ENCODE data around the gene SYP.

The SYP gene

GRCh38 chrX:49199906-49200771, at the start of gene SYP:
Gene SYP (minus strand): TSS chrX:49200193. CDS start chrX:49200186, 7 bp downstream.
- DNase-seq = peak; percentile 87

DNA sequence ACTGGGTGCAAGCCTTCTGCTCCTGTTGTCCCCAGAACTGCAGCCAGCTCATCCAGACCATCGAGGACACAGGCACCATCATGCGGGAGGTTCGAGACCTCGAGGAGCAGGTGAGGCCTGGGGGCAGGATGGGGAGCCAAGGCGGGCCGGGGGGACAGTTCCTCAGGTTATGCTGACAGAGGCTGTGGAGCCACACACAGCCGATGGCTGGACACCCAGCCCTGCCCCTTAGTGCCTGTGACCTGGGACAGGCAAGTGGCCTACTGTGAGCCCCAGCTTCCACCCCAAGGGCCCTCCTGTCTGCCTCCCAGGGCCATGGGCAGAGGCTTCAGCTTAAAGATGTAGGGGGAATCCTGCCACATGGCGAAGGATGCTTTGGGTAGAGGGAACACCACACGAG, 49.6 kb upstream of the SYP start:
- no peak for DNase-seq

DNA sequence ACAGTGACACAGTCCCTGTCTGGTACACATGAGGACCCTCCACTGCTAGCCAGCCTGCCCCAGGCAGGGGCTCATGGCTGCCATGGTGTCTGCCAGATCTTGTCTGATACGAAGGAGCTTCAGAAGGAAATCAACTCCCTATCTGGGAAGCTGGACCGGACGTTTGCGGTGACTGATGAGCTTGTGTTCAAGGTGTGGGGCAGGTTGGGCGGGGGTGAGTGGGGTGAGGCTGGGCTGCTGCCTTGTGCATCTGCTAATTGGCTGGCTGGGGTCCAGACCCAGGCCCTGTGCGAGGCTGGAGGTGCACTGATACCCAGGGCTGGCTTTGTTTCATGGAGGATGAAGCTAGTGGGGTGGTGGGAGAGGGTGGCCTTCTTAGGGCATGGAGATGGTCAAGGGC, 49.1 kb upstream of the SYP start:
- no peak for DNase-seq

DNA sequence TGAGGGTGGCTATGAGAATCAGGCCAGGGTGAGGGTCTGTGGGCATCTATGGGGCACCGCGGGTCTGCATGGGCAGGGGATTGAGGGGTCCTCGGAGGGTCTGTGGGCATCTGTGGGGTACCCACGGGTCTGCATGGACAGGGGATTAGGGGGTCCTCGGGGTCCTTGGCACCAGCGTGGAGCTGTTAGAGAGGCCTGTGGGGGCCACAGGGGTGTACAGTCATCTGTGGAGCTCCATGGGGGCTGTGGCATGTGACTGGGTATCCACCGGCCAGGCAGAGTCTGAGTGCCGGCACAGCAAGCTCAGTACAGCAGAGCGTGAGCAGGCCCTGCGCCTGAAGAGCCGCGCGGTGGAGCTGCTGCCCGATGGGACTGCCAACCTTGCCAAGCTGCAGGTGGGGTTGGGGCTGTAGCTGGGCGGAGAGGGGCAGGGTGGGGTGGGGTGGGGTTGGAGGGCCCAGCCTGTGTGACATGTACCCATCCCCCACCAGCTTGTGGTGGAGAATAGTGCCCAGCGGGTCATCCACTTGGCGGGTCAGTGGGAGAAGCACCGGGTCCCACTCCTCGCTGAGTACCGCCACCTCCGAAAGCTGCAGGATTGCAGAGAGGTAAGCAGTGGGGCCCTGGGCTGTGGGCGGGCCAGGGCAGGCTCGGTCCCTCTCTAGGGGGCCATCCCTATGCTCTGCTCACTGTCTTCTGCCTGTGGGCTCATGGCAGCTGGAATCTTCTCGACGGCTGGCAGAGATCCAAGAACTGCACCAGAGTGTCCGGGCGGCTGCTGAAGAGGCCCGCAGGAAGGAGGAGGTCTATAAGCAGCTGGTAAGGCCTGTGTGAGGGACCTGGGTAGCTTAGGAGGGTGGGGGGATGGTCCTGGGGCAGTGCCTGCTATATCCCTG, 48.2 kb upstream of the SYP start:
- no peak for DNase-seq

DNA sequence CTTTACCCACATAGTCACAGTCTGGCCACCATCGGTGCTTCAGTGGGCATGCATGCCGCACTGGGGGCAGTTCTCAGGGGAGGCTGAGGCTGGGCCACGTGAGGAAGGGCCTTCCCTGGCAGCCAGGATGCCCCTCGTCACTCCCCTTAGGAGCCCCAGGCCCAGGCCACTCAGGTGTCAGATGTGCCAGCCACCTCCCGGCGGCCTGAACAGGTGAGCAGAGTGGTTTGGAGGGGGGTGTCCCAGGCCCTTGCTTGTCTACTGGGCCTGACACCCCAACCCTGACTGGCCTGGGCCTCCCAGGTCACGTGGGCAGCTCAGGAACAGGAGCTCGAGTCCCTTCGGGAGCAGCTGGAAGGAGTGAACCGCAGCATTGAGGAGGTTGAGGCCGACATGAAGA, 47.4 kb upstream of the SYP start:
- no peak for DNase-seq

GRCh38 chrX:49246541-49246940, 46.5 kb upstream of the SYP start:
- DNase-seq = no peak

GRCh38 chrX:49244207-49244606, 44.2 kb upstream of the SYP start:
- no peak for DNase-seq

DNA sequence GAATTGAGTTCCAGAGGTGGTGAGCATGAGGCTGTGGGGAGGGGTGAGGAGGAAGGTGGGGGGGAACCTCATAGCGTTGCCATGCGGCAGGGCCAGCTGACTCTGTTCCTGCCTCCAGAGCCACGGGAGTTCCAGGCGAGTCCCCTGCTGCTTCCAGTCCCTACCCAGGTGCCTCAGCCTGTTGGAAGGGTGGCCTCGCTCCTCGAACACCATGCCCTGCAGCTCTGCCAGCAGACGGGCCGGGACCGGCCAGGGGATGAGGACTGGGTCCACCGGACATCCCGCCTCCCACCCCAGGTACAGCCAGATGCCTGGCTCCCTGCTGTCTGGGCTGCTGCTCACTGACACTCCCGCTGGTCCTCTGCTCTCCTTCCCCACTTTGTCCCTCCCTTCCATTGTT, 43.2 kb upstream of the SYP start:
- no peak for DNase-seq

DNA sequence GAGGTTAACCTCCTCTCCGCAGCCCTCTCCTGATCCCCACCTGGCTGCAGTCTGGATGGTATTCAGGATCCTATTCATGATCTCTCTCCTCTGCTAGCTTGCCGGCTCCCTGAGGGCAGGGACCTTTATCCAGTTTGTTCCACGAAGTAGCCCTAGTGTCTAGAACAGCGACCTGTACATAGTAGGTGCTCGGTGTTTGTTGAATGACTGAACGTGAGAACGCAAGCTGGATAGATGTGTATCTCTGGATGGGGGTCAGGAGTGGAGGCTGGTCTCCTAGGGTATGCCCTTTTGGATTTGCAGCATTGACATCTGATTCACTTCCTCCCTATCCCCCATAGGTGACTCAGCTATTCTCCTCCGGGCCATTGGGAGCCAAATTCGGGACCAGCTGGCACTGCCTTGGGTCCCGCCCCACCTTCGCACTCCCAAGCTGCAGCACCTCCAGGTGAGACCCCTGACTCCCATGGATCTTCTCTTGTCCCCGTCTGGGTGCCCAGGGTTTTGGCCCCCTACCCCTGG, 42.6 kb upstream of the SYP start:
- DNase-seq = no peak

GRCh38 chrX:49238735-49239134, 38.7 kb upstream of the SYP start:
- no peak for DNase-seq

DNA sequence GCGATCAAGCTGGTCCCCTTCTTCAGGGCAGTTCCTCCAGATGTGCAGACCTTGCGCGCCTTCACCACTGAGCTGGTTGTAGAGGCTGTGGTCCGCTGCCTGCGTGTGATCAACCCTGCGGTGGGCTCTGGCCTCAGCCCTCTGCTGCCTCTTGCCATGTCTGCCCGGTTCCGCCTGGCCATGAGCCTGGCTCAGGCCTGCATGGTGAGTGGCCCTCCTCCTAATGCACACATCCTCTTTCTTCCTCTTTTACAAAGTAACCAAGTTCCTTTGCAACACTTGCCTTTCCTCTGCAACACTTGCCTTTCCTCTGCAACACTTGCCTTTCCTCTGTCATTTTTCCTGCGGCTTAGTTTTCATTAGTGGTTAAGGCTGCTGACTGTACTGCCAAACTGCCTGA, 37.1 kb upstream of the SYP start:
- DNase-seq = no peak

- no peak for DNase-seq
Measured at GRCh38 chrX:49233887-49234555, 34.0 kb upstream of the SYP start.

GRCh38 chrX:49233176-49233575, 33.2 kb upstream of the SYP start, which contains the start of gene CACNA1F:
Gene CACNA1F (minus strand): TSS chrX:49233340. CDS start chrX:49233309, 31 bp downstream.
- DNase-seq = no peak

GRCh38 chrX:49232525-49232924, 32.5 kb upstream of the SYP start:
- DNase-seq = no peak

- DNase-seq = no peak
Measured at GRCh38 chrX:49231333-49232000, 31.5 kb upstream of the SYP start.

DNA sequence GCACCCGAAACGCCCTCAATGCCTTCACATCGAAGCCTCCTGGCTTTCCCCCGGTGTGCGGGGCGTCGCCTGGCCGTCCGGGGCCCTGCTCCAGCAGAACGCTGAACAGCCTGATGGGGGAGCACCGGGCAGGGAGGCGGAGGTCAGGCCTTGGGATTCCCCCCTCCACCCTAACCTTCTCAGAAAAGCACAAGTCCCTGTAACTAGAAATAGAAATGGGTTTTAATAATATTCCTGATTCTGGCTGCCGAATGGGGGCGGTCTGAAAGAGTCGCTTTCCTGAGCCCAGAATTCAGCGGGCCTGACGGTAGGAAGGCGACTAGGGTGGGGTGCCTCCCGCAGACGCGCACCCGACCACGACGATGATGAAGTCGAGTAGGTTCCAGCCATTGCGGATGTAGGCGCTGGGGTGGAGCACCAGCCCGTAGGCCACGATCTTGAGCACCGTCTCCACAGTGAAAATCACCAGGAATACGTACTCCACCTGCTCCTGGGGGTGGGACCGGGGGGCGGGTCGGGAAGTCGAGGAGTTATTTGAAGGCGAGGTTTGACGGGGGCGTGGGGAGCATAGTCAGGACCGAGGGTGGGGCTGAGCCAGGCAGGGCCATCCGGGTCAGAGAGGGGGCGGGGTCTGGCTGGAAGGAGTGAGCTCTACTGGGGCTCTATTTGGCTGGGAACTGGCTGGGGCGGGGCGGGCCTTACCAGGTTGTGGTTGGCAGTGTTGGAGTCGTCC, 30.7 kb upstream of the SYP start:
- DNase-seq = peak; percentile 25

- no peak for DNase-seq
Measured at GRCh38 chrX:49228185-49228584, 28.2 kb upstream of the SYP start.

GRCh38 chrX:49227726-49228125, 27.7 kb upstream of the SYP start:
- DNase-seq = no peak

- DNase-seq = no peak
Measured at GRCh38 chrX:49226946-49227345, 27.0 kb upstream of the SYP start.

GRCh38 chrX:49225858-49226257, 25.9 kb upstream of the SYP start:
- no peak for DNase-seq

DNA sequence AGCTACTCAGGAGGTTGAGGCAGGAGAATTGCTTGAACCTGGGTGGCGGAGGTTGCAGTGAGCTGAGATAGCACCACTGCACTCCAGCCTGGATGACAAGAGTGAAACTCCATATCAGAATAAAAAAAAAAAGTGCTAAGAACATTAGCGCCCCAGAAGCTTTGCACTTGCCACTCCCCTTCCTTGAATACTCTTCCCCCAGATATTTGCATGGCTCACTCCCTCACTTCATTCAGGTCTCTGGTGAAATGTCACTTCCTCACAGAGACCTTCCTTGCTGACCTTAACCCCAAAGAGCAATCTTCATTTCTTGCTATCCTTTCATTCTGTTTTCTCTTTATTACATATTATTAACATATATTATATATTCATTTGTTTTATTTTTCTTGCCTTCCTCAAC, 21.9 kb upstream of the SYP start:
- DNase-seq = no peak

GRCh38 chrX:49220100-49220499, 20.1 kb upstream of the SYP start:
- DNase-seq = no peak
